Subcutaneous adipose tissue (tissue), 4 donors: Measurements from ENCODE around the gene DMD. TPM values are rescaled to one million over a fixed set of nuclear protein-coding genes. Genes with fewer than 3 reads are reported as not detected.

ENCODE experiments used
- total RNA-seq, 4 donors: library from RNA; depleted of rRNA; stranded (reverse); fragments of >200 nt; gene quantifications; one replicate each; pipeline ENCODE4 v1.1.0, GENCODE V29; 2016
- TF ChIP-seq, protein P1 (sequence below): fragments of 450-650 bp; IDR thresholded peaks from one replicate; pipeline ENCODE4 v1.5.1; 2016; ENCODE audit warnings: low read depth, mild to moderate bottlenecking, control low read depth, antibody characterized with exemption, moderate library complexity

The DMD gene
- total RNA-seq, 4 donors from 2014 or later, result 35.7 to 87.2 (median 72.1) TPM

DNA sequence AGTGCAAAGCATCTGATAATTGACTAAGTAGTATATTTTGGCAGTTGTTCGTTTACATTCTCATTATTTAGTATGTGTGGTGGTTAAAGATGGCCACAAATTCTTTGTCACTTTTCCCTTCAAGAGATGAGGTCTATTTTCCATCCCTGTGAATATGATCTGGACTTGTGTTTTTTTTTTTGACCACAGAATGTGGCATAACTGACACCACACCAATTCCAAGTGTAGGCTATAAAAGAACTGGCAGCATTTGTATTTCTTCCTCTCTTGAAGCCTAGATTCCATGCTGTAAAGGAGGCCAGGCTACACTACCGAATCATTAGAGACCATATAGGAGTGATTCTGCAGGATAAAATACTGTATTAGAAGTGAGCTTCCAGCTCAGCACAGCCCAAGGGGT is 596.6 kb downstream of the DMD start:
- TF ChIP-seq, protein P1, sequence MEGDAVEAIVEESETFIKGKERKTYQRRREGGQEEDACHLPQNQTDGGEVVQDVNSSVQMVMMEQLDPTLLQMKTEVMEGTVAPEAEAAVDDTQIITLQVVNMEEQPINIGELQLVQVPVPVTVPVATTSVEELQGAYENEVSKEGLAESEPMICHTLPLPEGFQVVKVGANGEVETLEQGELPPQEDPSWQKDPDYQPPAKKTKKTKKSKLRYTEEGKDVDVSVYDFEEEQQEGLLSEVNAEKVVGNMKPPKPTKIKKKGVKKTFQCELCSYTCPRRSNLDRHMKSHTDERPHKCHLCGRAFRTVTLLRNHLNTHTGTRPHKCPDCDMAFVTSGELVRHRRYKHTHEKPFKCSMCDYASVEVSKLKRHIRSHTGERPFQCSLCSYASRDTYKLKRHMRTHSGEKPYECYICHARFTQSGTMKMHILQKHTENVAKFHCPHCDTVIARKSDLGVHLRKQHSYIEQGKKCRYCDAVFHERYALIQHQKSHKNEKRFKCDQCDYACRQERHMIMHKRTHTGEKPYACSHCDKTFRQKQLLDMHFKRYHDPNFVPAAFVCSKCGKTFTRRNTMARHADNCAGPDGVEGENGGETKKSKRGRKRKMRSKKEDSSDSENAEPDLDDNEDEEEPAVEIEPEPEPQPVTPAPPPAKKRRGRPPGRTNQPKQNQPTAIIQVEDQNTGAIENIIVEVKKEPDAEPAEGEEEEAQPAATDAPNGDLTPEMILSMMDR, result no peak

DNA sequence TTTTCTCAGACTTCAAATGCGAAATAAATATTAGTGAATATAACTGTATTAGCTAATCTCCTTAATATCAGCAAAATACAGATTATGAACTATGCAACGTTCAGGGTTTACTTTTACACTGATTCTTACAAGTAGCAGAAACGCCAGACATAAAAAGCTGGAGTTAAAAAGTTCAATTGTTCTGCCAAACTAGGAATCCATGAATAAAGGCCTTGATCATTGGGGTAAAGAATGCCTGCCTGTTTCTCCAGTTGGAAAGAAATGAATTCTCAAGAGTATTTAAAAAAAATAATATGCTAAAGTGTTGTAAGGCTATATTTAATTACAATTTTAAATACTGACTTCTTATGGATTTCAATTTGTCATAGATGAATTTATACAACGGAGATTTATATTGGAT is 612.2 kb downstream of the DMD start:
- TF ChIP-seq, protein P1, result no peak

DNA sequence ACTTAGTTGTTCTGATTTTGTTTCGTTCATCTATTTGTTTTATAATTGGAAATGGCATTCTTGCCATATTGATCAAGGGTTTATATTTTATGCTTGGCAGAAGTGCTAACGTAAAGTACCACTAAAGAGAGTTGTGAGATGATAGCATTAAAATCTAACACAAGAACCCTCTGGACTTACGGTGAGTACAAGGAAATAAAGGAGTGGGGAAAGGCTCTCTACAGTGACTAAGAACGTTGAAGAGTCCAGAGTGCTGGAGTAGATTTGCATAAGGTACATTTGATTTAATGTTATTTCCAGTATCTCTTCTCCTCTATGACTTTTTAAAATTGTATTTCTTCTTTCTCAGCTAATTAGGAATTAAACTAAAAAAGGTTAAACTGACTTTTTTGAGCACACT is 612.6 kb downstream of the DMD start:
- TF ChIP-seq, protein P1, result no peak

DNA sequence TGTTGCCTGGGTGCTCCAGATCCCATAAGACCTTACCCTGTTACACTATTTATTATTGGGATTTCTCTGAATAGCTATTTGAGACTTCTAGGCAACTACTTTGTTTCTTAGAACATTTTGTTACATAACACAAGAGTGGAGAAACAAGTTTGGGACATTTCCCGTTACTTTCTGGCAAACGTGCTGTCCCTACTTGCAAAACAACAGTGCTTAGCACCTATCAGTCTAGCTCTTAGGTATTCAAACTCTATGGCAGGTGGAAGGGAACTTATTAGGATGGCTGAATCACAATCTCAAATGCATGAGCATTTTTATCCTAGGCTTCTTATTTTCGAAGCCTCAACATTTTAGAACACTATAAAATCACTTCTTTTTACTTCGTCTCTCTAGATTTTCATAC is 613.6 kb downstream of the DMD start:
- TF ChIP-seq, protein P1, result no peak

DNA sequence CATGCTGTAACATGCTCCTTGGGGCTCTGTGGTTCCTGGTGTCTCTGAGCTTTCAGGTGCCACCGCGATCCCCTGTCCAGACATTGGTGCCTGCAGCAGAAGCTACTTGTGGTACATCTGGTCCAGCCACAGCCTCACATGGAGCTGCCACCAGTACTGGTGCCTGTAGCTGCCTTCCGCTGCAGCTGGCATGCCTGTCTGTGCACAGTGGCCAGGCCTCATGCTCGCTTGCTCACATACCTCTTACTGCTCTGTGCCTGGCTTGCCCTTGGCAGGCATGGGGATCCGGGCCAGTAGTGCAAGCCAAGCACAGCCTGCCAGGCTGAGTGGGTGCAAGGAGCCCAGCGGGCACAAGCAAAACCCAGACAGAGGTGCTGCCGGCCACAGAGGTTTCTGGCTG is 618.6 kb downstream of the DMD start:
- TF ChIP-seq, protein P1, result no peak

DNA sequence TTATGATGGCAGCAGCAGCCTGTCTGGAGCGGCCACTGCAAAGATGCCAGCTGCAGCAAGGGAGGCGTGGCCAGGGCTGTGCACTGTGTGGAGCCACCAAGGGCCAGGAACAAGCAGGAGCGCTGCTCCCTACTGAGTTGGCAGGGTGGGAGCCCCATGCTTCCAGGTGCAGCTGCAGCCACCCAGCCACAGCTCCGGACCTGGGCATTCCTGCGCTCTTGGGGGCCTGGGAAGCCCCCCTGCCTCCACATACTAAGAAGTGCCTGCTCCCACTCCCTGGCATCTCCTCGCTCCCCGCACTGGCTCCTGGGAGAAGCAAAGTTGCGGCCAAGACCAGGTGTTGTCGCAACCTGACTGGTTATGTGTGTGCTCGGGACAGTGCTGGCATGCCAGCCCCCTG is 619.8 kb downstream of the DMD start:
- TF ChIP-seq, protein P1, result no peak

DNA sequence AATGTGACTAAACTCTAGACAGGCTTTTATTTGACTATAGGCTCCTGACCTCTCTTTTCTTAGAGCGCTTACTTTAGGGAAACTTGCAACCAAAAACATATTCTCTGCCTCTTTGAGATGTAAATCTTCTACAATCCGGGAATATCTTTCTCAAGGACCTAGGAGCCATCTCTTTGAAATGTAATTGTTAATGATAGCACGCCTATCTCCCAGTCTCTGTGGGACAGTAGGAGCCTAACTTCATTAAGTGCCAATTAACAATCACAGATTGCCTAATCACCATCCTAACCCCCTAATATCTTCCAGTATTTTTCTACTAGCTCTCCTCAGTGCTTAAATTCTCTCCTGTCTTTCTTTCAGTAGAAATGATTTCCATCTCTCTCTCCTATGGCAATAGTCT is 628.6 kb downstream of the DMD start:
- TF ChIP-seq, protein P1, result no peak
